NCI-H524 treated with DMSO at 0.1 percent for 48 hours (cell line): Measurements from ENCODE around the gene MORC2.

ENCODE experiments used
- DNase-seq: peaks from one replicate; lab custom pipeline; 2025; lab: John Stamatoyannopoulos, UW

Gene MORC2

DNA sequence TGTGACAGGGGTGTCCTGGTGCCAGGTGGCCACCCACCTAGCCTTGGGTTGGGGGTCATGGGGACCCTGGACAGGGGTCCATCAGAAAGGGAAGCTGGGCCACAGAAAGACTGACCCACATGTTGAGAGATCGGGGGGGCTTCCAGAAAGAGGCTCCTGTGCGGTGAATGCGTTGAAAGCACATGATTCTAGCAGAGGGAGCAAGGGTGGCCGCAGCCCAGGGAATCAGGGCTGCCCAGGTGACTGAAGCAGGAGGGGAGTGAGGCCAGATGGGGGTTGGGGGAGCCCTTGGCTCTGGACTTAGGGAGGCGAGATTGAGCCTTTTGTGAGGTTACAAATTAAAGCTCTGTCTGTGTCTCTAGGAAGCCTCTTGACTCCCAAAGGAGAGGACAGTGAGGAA is 80.7 kb downstream of the MORC2 start:
- DNase-seq: no peak

DNA sequence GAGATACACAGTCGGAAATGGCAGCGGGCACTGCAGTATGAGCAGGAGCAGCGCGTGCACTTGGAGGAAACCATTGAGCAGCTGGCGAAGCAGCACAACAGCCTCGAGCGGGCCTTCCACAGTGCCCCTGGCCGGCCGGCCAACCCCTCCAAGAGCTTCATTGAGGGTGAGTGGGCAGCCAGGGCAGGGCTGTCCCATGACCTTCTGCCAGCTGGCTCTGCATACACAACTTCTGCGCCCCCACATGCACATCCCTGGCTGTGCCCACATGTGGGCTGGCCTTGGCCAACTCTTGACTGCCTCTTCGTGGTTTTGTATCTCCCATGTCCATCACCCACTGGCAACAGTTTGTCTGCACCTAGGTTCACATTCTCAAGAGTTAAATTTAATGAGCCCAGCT is 81.1 kb downstream of the MORC2 start:
- no peak for DNase-seq

DNA sequence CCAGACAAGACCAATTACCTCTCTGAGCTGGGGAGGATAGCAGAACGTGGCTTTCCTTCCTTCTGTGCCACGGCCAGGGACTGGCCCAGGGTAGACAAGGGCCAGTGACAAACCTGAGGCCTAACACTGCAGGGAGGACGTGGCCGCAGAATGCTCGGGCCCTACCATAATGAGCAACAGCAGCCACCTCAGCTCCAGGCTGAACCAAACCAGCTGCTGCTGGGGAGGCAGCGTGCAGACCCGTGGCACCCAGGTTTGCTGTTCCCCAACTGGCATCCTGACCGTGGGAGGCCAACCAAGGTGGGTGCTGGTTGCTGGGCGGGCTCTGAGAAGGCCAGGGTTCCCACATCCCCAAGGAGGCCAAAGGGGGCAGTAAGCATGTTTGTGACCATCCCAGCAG is 83.0 kb downstream of the MORC2 start:
- DNase-seq: no peak

DNA sequence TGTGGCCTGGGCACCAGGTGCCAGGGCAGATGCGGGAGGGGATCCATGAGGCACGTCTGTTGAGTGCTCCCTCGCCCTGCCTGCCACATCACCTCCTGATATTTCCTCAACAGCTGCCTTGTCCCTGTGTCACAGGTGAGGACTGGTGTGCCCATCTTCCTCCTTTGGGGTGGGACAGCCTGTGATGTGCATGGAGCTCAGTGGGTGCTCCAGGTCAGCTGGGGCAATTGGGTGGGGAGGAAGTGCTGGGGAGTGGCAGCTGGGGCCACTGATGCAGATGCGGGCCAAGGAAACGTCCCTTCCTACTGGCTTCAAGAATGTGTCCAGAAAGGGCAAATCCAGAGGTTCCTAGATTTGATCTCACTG is 83.6 kb downstream of the MORC2 start:
- no peak for DNase-seq

DNA sequence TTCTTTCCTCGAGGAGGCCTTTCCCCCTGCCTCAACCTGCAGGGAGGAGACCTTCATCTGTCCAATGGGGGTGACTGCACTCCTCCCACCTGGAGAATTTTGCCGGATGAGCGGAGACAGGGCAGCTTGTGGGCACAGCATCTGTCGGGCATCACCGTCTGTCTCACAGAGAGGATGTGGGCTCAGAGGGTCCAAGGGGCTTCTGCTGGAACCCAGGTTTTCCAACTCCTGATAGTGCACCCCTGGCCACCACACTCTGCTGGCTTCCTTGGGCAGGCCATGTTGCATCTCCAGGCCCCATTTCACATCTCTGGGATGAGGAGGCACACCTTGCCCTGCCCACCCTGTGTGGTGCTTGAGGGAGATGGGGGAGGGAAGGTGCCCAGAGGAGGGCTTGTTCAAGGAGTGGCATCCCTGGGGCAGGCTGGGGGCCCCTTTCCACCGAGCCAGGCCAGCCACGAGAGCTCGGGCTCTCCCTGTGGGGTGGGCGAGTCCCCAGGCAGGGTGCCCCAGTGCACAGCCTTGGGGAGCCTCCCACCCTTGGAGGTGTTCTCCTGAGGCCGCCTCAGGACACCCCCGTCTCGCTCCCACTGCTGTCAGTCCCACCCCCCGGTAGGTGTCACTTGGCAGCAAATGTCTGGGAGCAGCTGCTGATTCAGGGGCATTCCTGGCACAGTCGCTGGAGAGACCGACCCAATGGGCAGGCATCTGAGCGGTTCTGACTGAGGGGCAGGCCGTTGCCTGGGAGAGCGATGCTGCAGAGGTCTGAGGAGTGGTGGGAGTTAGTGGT is 84.2 kb downstream of the MORC2 start:
- no peak for DNase-seq

DNA sequence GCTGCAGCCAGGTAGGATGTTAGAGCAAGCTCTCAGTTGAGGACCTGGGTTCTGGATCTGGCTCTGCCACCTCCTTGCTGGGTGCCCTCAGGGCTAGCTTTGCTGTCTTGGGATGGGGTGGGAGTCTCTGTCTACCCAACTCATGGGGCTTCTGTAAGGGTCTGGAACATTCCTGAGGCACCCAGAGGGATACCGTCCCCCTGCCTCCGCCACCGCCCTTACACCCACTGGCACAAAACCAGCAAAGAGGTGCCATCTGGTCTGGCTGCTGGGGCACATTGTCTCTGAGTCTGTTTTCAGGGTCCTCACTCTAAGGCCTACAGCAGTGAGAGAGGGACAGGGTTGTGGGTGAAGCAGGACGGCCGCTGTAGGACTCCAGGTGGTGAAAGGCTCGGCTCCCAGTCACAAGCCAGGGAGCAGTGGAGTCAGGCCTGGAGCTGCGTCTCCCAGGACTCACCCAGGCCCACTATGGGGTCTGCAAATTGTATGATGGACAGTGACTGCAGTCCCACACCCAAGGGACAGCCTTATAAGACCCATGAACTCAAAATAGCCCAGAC is 84.9 kb downstream of the MORC2 start:
- no peak for DNase-seq

DNA sequence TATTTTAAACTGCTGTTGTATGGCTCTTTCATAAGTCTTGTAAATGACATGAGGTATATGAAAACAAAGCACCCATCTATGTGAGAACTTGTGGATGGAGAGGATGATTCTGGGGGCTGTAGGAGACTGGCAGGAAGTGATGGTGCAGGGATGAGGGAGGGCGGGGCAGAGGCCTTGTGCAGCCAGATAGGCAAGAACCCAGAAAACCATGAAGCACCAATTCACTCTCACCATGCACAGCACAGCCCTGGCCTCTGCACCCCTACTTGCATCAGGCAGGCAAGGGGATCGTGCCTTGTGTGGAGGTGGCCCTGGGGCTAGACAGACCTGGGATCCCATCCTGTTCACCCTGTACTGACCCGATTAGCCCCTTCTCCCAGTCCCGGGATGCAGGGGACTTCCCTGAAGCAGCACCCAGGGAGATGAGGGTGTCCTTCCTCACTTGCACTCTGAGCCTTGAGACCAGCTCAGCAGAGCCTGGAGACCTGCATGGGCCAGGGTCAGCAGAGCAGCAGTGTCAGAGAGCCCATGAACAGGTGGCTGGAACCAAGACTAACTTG is 85.5 kb downstream of the MORC2 start:
- DNase-seq: no peak

DNA sequence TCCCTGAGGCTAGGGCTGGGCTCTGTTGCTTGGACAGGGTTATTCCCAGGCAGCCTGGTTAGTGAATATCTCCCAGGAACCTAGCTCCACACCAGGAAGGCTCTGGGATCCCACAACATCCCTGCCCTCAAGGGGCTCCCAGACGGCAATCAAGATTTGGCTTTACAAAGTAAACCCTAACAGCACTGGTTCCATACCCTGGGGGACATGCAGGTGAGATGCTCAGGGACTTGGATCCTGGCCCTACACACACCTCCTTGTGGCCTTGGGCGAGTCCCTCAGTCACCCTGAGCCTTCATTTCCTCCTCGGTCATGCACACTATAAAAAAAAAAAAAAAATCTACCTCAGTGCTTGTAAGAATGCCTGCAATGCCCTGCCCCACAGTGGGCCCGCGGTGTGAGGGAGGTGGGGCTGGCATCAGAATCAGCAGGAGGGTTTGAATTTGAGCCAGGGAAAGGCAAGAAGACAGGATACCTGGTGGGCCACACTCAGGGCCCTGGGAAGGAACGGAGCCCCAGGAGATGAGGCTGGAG is 86.3 kb downstream of the MORC2 start:
- no peak for DNase-seq

DNA sequence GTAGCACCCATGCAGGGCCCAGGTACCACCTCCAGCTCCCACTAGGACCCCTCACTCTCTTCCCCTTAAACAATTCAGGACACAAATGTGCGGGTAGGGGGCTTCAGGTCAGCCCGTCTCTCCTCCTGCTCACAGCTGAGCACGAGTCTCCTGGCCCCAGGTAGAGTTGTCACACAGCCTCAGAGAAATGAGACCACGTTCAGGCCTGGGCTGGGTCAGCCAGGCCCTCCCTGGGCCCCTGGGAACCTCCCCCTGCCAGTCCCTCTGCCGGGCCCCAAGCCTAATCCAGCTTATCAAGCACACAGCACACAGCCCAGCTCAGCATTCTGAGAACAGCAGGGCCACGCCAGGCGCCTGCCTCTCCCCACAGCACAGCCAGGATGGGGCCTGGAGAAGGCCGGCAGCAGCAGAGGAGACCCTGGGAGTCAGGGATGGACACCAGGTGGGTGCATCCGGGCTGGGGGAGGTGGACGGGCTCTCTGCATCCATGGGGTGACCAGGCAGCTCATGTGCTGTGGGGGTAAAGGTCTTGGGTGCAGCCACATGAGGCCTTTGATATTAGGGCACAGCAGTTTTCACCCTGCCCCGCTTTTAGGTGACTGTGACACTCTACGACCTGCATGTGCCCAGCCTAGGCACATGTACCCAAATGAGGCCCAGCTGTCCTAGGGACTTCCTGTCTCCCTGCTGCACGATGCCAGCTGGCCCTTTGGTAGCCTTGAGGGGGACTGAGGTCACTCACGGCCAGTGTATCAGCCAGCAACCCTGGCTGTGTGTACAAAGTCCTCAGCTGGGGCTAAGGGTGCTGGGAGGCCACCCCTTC is 87.0 kb downstream of the MORC2 start:
- no peak for DNase-seq

DNA sequence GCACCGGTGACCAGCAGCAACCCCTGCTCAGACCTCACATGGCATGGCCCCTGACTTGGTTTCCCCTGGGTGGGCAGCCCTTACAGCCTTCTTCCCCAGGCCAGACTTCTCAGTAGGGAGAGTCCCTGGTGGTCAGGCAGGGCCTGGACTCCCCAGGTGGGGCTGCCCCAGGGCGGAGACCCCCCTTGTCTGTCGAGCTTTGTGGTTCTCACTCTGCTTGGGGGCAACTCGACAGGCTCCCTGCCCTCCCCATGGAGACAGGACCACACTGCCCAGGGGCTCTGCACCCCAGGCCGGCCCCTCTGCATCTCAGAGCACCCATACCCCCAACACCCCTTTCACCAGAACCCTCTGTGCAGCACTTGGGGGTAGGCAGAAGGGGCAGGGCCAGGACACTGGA is 87.7 kb downstream of the MORC2 start:
- no peak for DNase-seq

DNA sequence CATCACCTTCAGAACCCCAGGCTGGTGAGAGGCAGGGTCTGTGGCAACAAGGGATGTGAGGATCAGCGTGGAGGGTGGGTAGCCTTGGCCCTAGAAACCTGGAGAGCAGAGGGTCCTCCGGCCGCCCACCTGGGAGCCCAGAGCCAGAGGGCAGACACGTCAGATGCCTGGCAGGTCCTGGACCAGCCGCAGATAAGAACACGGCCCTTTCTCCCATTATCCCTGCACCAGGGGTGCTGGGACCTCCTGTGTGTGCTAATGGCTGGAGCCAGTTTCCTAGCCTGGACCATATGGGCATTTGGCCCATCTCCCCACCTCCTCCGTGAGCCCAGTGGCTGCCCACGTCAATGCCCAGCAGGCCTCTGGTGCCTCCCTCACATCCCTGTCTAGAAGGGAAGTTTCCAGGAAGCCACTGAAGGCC is 88.4 kb downstream of the MORC2 start:
- no peak for DNase-seq

DNA sequence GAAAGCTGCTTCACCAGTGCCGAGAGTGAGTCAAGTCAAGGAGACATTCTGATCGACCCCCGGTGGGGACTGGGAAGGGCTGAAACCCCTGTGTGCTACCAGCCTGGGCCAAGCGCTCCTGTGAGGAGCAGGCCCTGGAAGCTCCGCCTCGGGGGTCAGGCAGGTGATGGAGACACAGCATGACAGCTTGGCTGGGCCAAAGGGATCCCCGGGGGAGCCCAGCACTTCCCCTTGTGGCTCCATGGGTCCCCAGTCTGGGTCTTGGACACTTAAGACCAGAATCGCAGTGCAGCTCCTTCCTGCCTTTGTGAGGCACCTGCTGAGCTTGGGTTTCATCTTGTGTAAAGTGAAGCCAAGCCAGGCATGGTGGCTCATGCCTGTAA is 89.2 kb downstream of the MORC2 start:
- DNase-seq: no peak

DNA sequence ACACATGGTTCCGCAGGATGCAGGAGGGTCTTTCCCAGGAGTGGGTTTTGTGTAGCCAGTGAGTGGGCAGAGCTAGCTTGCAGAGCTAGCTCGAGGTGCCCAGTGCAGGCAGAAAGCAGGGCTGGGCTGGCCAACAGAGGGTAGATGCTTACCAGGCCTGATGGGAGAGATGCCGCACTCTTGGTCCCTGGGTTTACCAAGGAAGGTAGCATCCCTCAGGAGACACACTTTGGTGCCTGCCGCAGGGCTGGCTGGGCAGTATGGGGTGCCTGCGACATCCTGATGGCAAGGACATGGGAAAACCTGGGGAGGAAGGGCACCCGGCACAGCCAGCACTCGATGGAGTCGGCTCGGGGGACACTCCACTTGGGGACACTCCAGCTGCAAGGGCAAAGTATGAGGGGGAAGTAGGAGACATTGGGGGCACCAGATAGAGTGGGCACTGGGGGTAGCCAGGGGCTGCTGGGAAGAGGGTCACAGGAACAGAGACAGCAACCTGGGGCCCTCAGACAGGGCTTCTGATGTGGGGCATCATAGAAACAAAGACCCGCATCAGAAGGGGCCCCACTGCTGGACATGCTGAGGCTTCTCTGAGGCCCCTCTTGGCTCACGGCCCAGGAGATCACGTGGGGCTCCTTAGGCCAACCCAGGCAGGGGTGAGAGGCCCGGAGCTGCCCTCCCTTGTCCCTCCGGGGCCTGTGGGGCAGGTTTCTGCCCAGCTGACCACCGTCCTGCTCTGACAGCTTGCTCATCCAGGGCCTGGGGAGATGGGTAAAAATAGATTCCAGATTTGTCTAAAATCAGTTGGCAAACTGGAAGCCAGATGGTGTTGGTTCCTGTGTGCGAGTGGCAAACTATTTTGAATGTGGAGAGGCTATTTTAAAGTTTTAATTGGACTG is 89.8 kb downstream of the MORC2 start:
- no peak for DNase-seq

DNA sequence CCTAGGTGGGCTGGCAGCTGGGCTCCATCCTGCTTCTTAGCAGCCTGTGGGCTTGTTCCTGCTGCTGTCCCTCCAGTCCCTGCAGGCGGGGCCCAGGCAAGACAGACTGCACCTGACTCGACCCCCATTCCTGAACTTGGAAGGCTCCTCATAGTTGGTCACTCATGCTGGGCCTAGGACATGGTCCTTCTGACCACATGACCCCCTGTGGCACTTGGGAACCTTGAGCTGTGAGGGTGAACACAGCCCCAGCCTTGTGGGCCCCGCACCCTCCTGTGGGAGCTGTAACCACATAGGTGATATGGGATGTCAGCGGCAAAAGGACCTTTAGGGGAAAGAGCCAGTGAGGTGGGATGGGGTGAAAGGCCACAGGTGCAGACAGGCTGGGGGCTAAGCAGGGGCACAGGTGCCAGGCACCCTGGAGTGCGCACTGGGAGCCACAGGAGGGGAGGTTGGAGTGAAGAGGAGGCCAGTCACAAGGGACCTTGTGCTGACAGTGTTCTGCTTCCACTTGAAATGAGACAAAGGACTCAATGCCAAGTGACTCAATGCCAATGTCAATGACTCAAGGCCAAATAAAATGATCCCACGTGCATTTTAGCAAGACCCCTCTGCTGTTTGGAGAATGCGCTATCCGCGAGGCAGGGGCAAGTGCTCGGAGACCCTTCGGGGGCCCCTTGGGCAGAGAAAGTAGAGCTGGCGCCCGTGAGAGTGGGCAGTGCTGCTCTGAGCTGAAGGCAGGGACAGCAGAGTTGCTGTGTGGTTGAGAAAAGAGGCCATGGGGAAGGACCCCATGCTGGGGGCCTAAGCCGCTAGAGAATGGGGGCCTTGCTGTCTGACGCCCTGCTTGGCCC is 90.7 kb downstream of the MORC2 start:
- no peak for DNase-seq

DNA sequence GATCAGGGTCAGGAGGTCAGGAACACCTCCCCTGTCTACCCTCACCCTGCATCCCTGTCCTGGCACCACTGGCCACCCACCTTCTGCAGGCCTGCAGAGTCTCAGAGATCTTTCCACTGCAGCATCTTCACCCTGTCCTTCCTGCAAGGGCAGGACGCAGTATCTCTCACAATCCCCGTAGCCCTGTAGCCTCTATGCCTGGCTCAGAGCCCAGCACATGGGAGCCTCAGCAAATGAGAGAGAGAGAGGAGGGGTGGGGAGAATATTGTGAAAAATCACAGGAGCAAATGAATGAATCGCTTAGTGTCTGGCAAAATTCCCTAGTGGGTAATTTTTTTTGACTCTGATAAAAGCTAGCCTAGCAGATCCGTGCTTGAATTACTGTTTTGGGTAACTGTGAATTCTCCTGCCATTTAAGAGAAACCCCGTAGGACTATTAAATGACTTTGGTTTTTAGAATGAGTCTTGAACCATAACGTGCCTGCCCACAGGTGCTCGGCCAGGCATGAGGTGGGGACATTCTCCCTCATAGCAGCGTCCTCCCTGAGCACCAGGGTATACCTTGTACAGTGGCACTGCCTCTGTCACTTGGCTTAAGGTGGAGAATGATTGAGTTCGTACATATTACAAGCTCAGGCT is 91.5 kb downstream of the MORC2 start:
- no peak for DNase-seq

DNA sequence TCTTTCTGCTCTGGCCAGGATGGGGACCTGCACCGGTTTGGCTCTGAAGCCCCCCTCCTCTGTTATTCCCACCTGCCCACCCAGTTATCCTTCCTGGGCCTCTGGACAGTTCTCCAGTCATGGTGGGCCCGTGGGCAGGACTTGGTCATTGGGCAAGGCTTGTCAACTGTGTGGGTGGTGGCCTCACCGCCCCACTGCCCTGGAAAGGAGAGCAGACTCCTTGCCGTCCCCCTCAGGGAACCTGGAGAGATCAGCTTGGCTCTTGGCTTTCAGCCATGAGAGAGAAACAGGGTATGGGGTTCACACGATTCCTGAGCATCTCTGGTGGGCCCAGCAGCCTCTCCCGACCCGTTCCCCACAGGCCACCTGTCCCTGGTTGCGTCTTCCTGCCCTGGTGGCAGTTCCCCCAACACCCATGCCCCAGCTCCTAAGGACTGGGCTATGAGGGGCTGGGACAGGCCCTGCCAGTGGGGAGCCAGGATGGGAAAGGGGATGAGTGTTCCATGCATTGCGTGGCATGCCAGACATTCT is 92.3 kb downstream of the MORC2 start:
- no peak for DNase-seq

DNA sequence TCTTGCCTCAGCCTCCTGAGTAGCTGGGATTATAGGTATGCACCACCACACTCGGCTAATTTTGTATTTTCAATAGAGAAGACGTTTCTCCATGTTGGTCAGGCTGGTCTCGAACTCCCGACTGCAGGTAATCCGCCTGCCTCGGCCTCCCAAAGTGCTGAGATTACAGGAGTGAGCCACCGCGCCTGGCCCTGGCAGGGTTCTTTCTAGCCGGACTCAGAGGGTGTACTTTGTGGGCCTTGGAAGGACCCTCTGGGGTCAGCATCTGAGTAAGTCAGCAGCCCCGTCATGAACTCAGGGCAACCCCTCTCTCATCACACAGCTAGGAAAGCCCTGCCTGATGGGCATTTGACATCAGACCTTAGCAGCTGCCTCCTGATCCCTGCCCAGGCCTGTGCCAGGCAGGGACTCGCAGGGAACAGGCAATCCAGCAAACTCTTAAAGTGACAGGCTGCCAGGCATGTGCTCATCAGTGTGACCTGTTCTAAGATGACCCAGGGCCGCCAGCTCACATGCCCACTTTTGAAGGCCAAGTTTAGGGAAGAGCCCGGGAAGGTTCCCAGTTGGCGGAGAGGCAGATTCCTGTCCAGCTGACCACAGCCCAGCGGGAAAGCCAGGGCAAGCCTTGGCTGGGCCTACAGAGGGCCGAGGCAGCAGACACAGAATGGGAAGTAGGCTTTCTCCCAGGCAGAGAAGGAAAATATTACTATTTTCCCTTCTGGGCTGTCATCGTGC is 92.9 kb downstream of the MORC2 start:
- no peak for DNase-seq
